PC-3 (cell line): Measurements from ENCODE around the gene FOXRED2. TPM values are rescaled to one million over a fixed set of nuclear protein-coding genes. Genes with fewer than 3 reads are reported as not detected.

ENCODE experiments used
- ATAC-seq: fragments of 200-7000 bp; cut with Tn5 transposase; 2 replicates; pipeline ENCODE4 v1.9.1; 2020; ENCODE audit warnings: mild to moderate bottlenecking, moderate library complexity
- BruUV-seq: library from RNA; stranded (reverse); fragments of 400-500 nt; replicated peaks from 2 replicates; lab custom pipeline; 2021; lab: Mats Ljungman, UMichigan
- CTCF ChIA-PET: fragments of 300-600 bp; sonication (Branson Sonifier 250); formaldehyde crosslinking; loops from one replicate; lab custom pipeline; 2022; ENCODE audit warnings: antibody characterized with exemption; lab: Charles Lee
- POLR2A ChIA-PET: fragments of 300-600 bp; sonication (Branson Sonifier 250); formaldehyde crosslinking; loops from one replicate; lab custom pipeline; 2022; ENCODE audit warnings: antibody characterized with exemption; ENCODE audit not compliant: unreplicated experiment; lab: Charles Lee
- DNase-seq: peaks from one replicate; pipeline ENCODE4 v3.0.0-alpha.2; 2015
- H2AFZ ChIP-seq: fragments of 300-600 bp; sonication (generic); 2 replicates; pipeline ENCODE4 v1.6.0; 2016; ENCODE audit warnings: antibody characterized with exemption, low read length
- H3F3A ChIP-seq: fragments of 300-600 bp; sonication (generic); one replicate; pipeline ENCODE4 v1.6.0; 2017; ENCODE audit warnings: antibody characterized with exemption, low read length, control low read depth, mild to moderate bottlenecking; ENCODE audit not compliant: unreplicated experiment
- H3K27ac ChIP-seq: fragments of 300-600 bp; sonication (generic); 2 replicates; pipeline ENCODE4 v1.5.1; 2016; ENCODE audit warnings: mild to moderate bottlenecking, low read length
- H3K27me3 ChIP-seq: fragments of 300-600 bp; sonication (generic); 2 replicates; pipeline ENCODE4 v1.6.1; 2016; ENCODE audit warnings: low read length, mixed read lengths
- H3K36me3 ChIP-seq: fragments of 300-600 bp; sonication (generic); 2 replicates; pipeline ENCODE4 v1.6.1; 2016; ENCODE audit warnings: low read depth, mixed run types, low read length, mixed read lengths
- H3K4me1 ChIP-seq: fragments of 300-600 bp; sonication (generic); 2 replicates; pipeline ENCODE4 v1.5.1; 2016; ENCODE audit warnings: low read length; ENCODE audit not compliant: insufficient read depth
- H3K4me2 ChIP-seq: fragments of 300-600 bp; sonication (generic); 2 replicates; pipeline ENCODE4 v1.6.0; 2016; ENCODE audit warnings: low read length
- H3K4me3 ChIP-seq: fragments of 300-600 bp; sonication (generic); 2 replicates; pipeline ENCODE4 v1.5.1; 2016; ENCODE audit warnings: mild to moderate bottlenecking, low read length, mixed read lengths
- H3K79me2 ChIP-seq: fragments of 300-600 bp; sonication (generic); 2 replicates; pipeline ENCODE4 v1.6.1; 2017; ENCODE audit warnings: low read length, mixed read lengths
- H3K9ac ChIP-seq: fragments of 300-600 bp; sonication (generic); 2 replicates; pipeline ENCODE4 v1.6.0; 2016; ENCODE audit warnings: mild to moderate bottlenecking, low read length
- H3K9me2 ChIP-seq: fragments of 300-600 bp; sonication (generic); replicated peaks from 2 replicates; pipeline ENCODE4 v1.6.1; 2016; ENCODE audit warnings: mixed run types, low read length, mixed read lengths
- H3K9me3 ChIP-seq: fragments of 300-600 bp; sonication (generic); 2 replicates; pipeline ENCODE4 v1.6.1; 2016; ENCODE audit warnings: low read length, mixed read lengths
- H4K20me1 ChIP-seq: fragments of 300-600 bp; sonication (generic); 2 replicates; pipeline ENCODE4 v1.6.1; 2016; ENCODE audit warnings: low read length, mixed read lengths
- CTCF ChIP-seq: fragments of 300-600 bp; sonication (generic); conservative IDR thresholded peaks from 2 replicates; pipeline ENCODE4 v1.5.1; 2017; ENCODE audit warnings: antibody characterized with exemption, low read depth, mild to moderate bottlenecking, low read length
- EZH2 ChIP-seq: fragments of 300-600 bp; sonication (generic); IDR thresholded peaks from one replicate; pipeline ENCODE4 v1.6.1; 2017; ENCODE audit warnings: antibody characterized with exemption, mild to moderate bottlenecking, low read length; ENCODE audit not compliant: unreplicated experiment
- EZH2phosphoT487 ChIP-seq: fragments of 300-600 bp; sonication (generic); IDR thresholded peaks from 2 replicates; pipeline ENCODE4 v1.6.1; 2018; ENCODE audit warnings: mild to moderate bottlenecking, antibody characterized with exemption, low read length, borderline replicate concordance
- intact Hi-C: fragments of 100-400 bp; cut with micrococcal nuclease; formaldehyde crosslinking; loops from 2 replicates; pipeline ENCODE4 v1.9.0; 2023
- total RNA-seq: library from RNA; depleted of rRNA; stranded (reverse); fragments of >200 nt; gene quantifications from 2 replicates; pipeline ENCODE4 v1.2.3, GENCODE V29; 2014

FOXRED2 gene
- total RNA-seq, 1 experiment from 2014 or later: 5.5 TPM

- ChIA-PET POLR2A (no interaction called here), CTCF (no interaction called here)
- DNase-seq (no peak), ATAC-seq (no peak)
- Histone ChIP-seq H3K36me3 (peaks cover 18% of the 10 kb centered on the region), H3K9me2 (no peaks in the 10 kb centered on the region), H3K27ac (no peak overlapping the region), H3K9ac (no peak overlapping the region), H3K79me2 (no peaks in the 10 kb centered on the region), H3F3A (peaks cover 3% of the 10 kb centered on the region), H3K27me3 (no peaks in the 10 kb centered on the region), H4K20me1 (0 out of 2 replicates have a peak, but pooled peaks cover 5% of the 10 kb centered on the region), H3K9me3 (no peaks in the 10 kb centered on the region), H3K4me3 (no peak overlapping the region), H2AFZ (peak overlapping the region; percentile 61; the same call in 1 of the 2 replicates), H3K4me2 (peak overlapping the region; percentile 1; the same call in 1 of the 2 replicates), H3K4me1 (peaks cover 9% of the 10 kb centered on the region; the same call in 1 of the 2 replicates)
- intact Hi-C loops: no loop called here
- TSS peak; percentile 41 for BruUV-seq
- TF ChIP-seq EZH2: no peak
Observed at GRCh38 chr22:36507518-36508010, 724 bp upstream of the FOXRED2 start.

- Histone ChIP-seq H3F3A (peaks cover 3% of the 10 kb centered on the region), H4K20me1 (0 out of 2 replicates have a peak, but pooled peaks cover under 1% of the 10 kb centered on the region), H3K27ac (no peak overlapping the region), H3K4me3 (no peak overlapping the region), H3K79me2 (no peaks in the 10 kb centered on the region), H3K4me1 (peaks cover 9% of the 10 kb centered on the region; the same call in 1 of the 2 replicates), H3K9me3 (no peaks in the 10 kb centered on the region), H3K36me3 (peaks cover 9% of the 10 kb centered on the region), H3K4me2 (no peak overlapping the region), H3K9ac (no peak overlapping the region), H2AFZ (no peak overlapping the region), H3K9me2 (no peaks in the 10 kb centered on the region), H3K27me3 (no peaks in the 10 kb centered on the region)
- intact Hi-C loops: no loop called here
- DNase-seq (no peak), ATAC-seq (no peak)
- ChIA-PET CTCF (no interaction called here), POLR2A (no interaction called here)
- TF ChIP-seq CTCF (no peak), EZH2 (no peak), EZH2phosphoT487 (no peak)
- no TSS peak for BruUV-seq
Observed at GRCh38 chr22:36505998-36506635, 723 bp downstream of the FOXRED2 start.

- ATAC-seq (no peak), DNase-seq (no peak)
- Histone ChIP-seq H3K4me3 (no peak overlapping the region), H3F3A (no peaks in the 10 kb centered on the region), H4K20me1 (no peaks in the 10 kb centered on the region), H3K4me2 (no peak overlapping the region), H3K9me3 (no peaks in the 10 kb centered on the region), H3K79me2 (no peaks in the 10 kb centered on the region), H3K36me3 (no peaks in the 10 kb centered on the region), H3K4me1 (no peaks in the 10 kb centered on the region), H3K27ac (no peak overlapping the region), H3K9ac (no peak overlapping the region), H3K27me3 (no peaks in the 10 kb centered on the region), H3K9me2 (no peaks in the 10 kb centered on the region), H2AFZ (no peak overlapping the region)
- BruUV-seq: no TSS peak
- CTCF ChIA-PET: no interaction called here
- intact Hi-C loops: no loop called here
- TF ChIP-seq EZH2: no peak
- no peak for TF ChIP-seq EZH2phosphoT487
- no peak; the same call in 1 of the 2 replicates for TF ChIP-seq CTCF
- POLR2A ChIA-PET: no interaction called here
Observed at GRCh38 chr22:36497910-36498665, 8.8 kb downstream of the FOXRED2 start.
